Prostate gland (tissue), 2 donors: ENCODE measurements around the gene TMEM266.

Experiments
- CTCF ChIP-seq, 4 experiments: fragments of 200-600 bp in 2 of 4; fragments of 450-650 bp in 2 of 4; sonication (generic) in 2 of 4; IDR thresholded peaks; 1 replicate in 3 of 4; 2 replicates in 1 of 4; pipeline ENCODE4 v1.5.1; 2016 to 2019; ENCODE audit warnings: antibody characterized with exemption in 4 of 4, mild to moderate bottlenecking in 2 of 4, moderate library complexity in 2 of 4
- POLR2AphosphoS5 ChIP-seq: sonication (generic); formaldehyde crosslinking; IDR thresholded peaks from one replicate; pipeline ENCODE4 v1.6.1; 2017; ENCODE audit warnings: antibody characterized with exemption

DNA sequence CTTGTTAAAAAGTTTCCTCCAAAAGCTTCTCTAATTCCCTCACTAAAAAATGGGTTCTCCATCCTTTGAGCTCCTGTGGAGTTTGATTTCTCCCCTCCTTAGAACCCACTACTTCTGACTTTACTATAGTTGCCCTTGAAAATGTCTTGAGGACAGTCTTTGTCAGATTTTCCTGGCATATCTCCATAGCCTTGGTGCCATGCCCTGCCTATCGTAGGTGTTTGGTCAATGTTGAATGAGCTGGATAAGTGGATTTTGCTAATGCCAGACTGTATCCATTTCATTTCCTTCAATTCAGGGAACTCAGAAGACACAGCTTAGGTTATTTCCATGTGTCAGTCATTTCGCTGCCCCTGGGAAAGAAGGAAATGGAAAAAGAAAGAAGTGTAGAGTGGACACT is 40.6 kb downstream of the TMEM266 start:
- TF ChIP-seq POLR2AphosphoS5 (no peak), CTCF (IDR thresholded peaks at IDR 0.05) (no peak)
